Adrenal gland (tissue), 12 donors: ENCODE data around the gene EXOSC6. TPM values are rescaled to one million over a fixed set of nuclear protein-coding genes. Genes with fewer than 3 reads are reported as not detected.
"Not testable (repeated sequence)": the region's sequence is repeated elsewhere in the genome, so short reads cannot be mapped to it uniquely, and the experiment has no call there.

Source experiments
- DNase-seq, 7 donors: peaks; one replicate each; pipeline ENCODE4 v3.0.0-alpha.2; 2019 to 2020
- H3K27ac ChIP-seq, 5 donors: fragments of 200-600 bp; sonication (generic) in 4 of 5; 1 replicate in 3 of 5; 2 replicates in 2 of 5; pipeline versions ENCODE4 v1.5.1 to v1.8.0; 2016 to 2020; ENCODE audit warnings: mild to moderate bottlenecking in 1 of 5
- H3K27me3 ChIP-seq: fragments of 200-600 bp; 2 replicates; pipeline ENCODE4 v1.8.0; 2021
- H3K36me3 ChIP-seq, 2 donors: fragments of 200-600 bp; replicated peaks in 1 of 2; 1 replicate in 1 of 2; 2 replicates in 1 of 2; pipeline versions ENCODE4 v1.5.1 to v1.8.0; 2018 to 2022
- H3K4me1 ChIP-seq, 2 donors: fragments of 200-600 bp; replicated peaks in 1 of 2; 1 replicate in 1 of 2; 2 replicates in 1 of 2; pipeline versions ENCODE4 v1.5.1 to v1.8.0; 2018 to 2021
- H3K4me3 ChIP-seq, 4 donors: fragments of 200-600 bp; sonication (generic) in 3 of 4; one replicate each; pipeline ENCODE4 v1.5.1; 2016 to 2018
- H3K9me3 ChIP-seq, 3 donors: fragments of 200-600 bp; sonication (generic) in 1 of 3; replicated peaks in 1 of 3; 1 replicate in 2 of 3; 2 replicates in 1 of 3; pipeline versions ENCODE4 v1.5.1 to v1.8.0; 2016 to 2021
- CTCF ChIP-seq, 6 experiments: fragments of 450-650 bp in 4 of 6; fragments of 200-600 bp in 2 of 6; sonication (generic) in 1 of 6; IDR thresholded peaks; 1 replicate in 5 of 6; 2 replicates in 1 of 6; pipeline versions ENCODE4 v1.5.1 to v1.8.0; 2016 to 2021; ENCODE audit warnings: antibody characterized with exemption in 6 of 6, mild to moderate bottlenecking in 2 of 6, moderate library complexity in 1 of 6
- POLR2A ChIP-seq, 2 donors: fragments of 450-650 bp; IDR thresholded peaks; one replicate each; pipeline ENCODE4 v1.6.1; 2017; ENCODE audit warnings: antibody characterized with exemption in 2 of 2, mild to moderate bottlenecking in 2 of 2, moderate library complexity in 1 of 2
- WGBS, 4 donors: extraction: QIAGEN DNeasy Blood & Tissue Kit in 2 of 4; methylation state at CpG; one replicate each; pipeline versions ENCODE4 v1.1.5 to v1.1.7; 2013 to 2017; 5-methylcytosine and 5-hydroxymethylcytosine counted together
- intact Hi-C, 2 donors: fragments of 100-400 bp; cut with DNase I; formaldehyde crosslinking; loops; one replicate each; pipeline versions ENCODE4 v1.14.1 to v1.15.0; 2022 to 2023
- polyA plus RNA-seq, 3 donors: library from polyadenylated mRNA; stranded (reverse); fragments of 200-250 nt in 2 of 3; fragments of 350-450 nt in 1 of 3; fragmentation: Illumina TruSeq in 1 of 3; extraction: RNeasy Lipid Tissue Mini Kit (QIAGEN cat#74804) in 1 of 3; gene quantifications; one replicate each; pipeline ENCODE4 v1.2.3, GENCODE V29; 2013 to 2014
- total RNA-seq, 9 donors: library from RNA; depleted of rRNA in 4 of 9; stranded (reverse); fragments of >200 nt in 4 of 9; fragments of 120-200 nt in 1 of 9; fragmentation: NEBNext Ultra II Directional in 1 of 9; extraction: Animal tissue kit (Norgen Biotek cat#: 25700) in 1 of 9; gene quantifications; one replicate each; pipeline versions ENCODE4 v1.1.0 to v1.2.4, GENCODE V29; 2013 to 2023
- donor health status: healthy with polysubstance abuse.
- donor health status: Bipolar disorder and iron deficiency.
- donor health status: DM: yes; HTN: yes; CAD: no.
- donor health status: DM: no; HTN: no; CAD: no.
- donor health status: DM: no; HTN: no; CAD: no.
- donor health status: DM: yes; HTN: yes; CAD: no.

EXOSC6 gene
- total and polyA plus RNA-seq, 12 donors = 12.0 to 49.6 (median 26.2) TPM

GRCh38 chr16:70295634-70296033 lies 43.9 kb upstream of the EXOSC6 start:
- no peak for DNase-seq
- H3K4me3 ChIP-seq = no peak overlapping the region
- TF ChIP-seq POLR2A (IDR thresholded peaks at IDR 0.05) (no peak), CTCF (IDR thresholded peaks at IDR 0.05) (no peak)
- no peaks in the 10 kb centered on the region for H3K36me3 ChIP-seq
- intact Hi-C loops = loop anchor here in 1 of 2 donors (10.0 kb wide), 1 partner anchor 49 kb away; the partner anchor contains the start of gene DDX19A
- H3K9me3 ChIP-seq = no peaks in the 10 kb centered on the region
- no peak overlapping the region for H3K27ac ChIP-seq
- H3K4me1 ChIP-seq = peaks cover 0 to 16% of the 10 kb centered on the region in 2 donors
- no peaks in the 10 kb centered on the region for H3K27me3 ChIP-seq

GRCh38 chr16:70294385-70295025 lies 42.8 kb upstream of the EXOSC6 start:
- TF ChIP-seq CTCF (IDR thresholded peaks at IDR 0.05) = no peak
- TF ChIP-seq POLR2A (IDR thresholded peaks at IDR 0.05) = no peak
- H3K27me3 ChIP-seq = no peaks in the 10 kb centered on the region
- no peak overlapping the region for H3K4me3 ChIP-seq
- no peak for DNase-seq
- H3K9me3 ChIP-seq = no peaks in the 10 kb centered on the region
- H3K27ac ChIP-seq = no peak overlapping the region
- H3K4me1 ChIP-seq = peaks cover 0 to 5% of the 10 kb centered on the region in 2 donors
- intact Hi-C loops = loop anchor here in 1 of 2 donors (10.0 kb wide), 1 partner anchor 50 kb away; the partner anchor contains the start of gene DDX19A
- H3K36me3 ChIP-seq = no peaks in the 10 kb centered on the region
- 86 to 90% (median 88%) methylated on average over 7 to 28 of the region's 28 CpGs for WGBS, 4 donors

GRCh38 chr16:70292148-70292547 lies 40.4 kb upstream of the EXOSC6 start:
- 92 to 94% (median 94%) methylated on average over 11 of the region's 11 CpGs for WGBS, 4 donors
- H3K27ac ChIP-seq, H3K27me3 ChIP-seq, DNase-seq, H3K4me3 ChIP-seq, H3K9me3 ChIP-seq, H3K36me3 ChIP-seq: not testable (repeated sequence)
- intact Hi-C loops = loop anchor here in 1 of 2 donors (10.0 kb wide), 1 partner anchor 53 kb away; the partner anchor contains the start of gene DDX19A
- peaks cover 9 to 11% of the 10 kb centered on the region in 2 donors for H3K4me1 ChIP-seq

- Histone ChIP-seq H3K27ac (no peak overlapping the region), H3K4me3 (no peak overlapping the region), H3K36me3 (no peaks in the 10 kb centered on the region), H3K4me1 (peaks cover 9 to 11% of the 10 kb centered on the region in 2 donors), H3K27me3 (no peaks in the 10 kb centered on the region), H3K9me3 (no peaks in the 10 kb centered on the region)
- intact Hi-C loops = loop anchor here in 1 of 2 donors (10.0 kb wide), 1 partner anchor 54 kb away; the partner anchor contains the start of gene DDX19A
- TF ChIP-seq POLR2A (IDR thresholded peaks at IDR 0.05) (no peak), CTCF (IDR thresholded peaks at IDR 0.05) (no peak)
- no peak for DNase-seq
Measured at GRCh38 chr16:70290949-70291519, 39.3 kb upstream of the EXOSC6 start.
